GM12891 (cell line): Measurements from ENCODE around the gene DCST2.

Source experiments
- PAX5 ChIP-seq: IDR thresholded peaks from 2 replicates; pipeline ENCODE4 v1.6.1; 2011; ENCODE audit warnings: low read length, moderate library complexity, mild to moderate bottlenecking; ENCODE audit not compliant: insufficient read depth, severe bottlenecking
- POLR2A ChIP-seq: IDR thresholded peaks from 2 replicates; pipeline ENCODE4 v1.6.1; 2011; ENCODE audit warnings: low read depth, low read length, control low read depth
- POLR2AphosphoS5 ChIP-seq: IDR thresholded peaks from 2 replicates; pipeline ENCODE4 v1.6.1; 2011; ENCODE audit warnings: low read depth, low read length, control low read depth
- POU2F2 ChIP-seq: IDR thresholded peaks from 2 replicates; pipeline ENCODE4 v1.6.1; 2011; ENCODE audit warnings: low read depth, mild to moderate bottlenecking, control low read depth, low read length, moderate library complexity
- SPI1 ChIP-seq: IDR thresholded peaks from 2 replicates; pipeline ENCODE4 v1.6.1; 2011; ENCODE audit warnings: low read depth, low read length, control low read depth
- TAF1 ChIP-seq: IDR thresholded peaks from 2 replicates; pipeline ENCODE4 v1.6.1; 2011; ENCODE audit warnings: low read depth, low read length, control low read depth

- TF ChIP-seq POLR2A: no peak
- TF ChIP-seq SPI1: no peak
- no peak for TF ChIP-seq POLR2AphosphoS5
- TF ChIP-seq PAX5: no peak
- no peak for TF ChIP-seq TAF1
- TF ChIP-seq POU2F2: no peak
Measured at GRCh38 chr1:155001425-155001674, 32.2 kb downstream of the DCST2 start.
